HCEC 1CT (cell line): Measurements from ENCODE around the gene CSPG5.
A peak's percentile ranks its signal among the peaks of the same experiment; 100 is the strongest.

Experiments used
- DNase-seq: peaks from one replicate; pipeline ENCODE4 v3.0.0-alpha.2; 2017

The CSPG5 gene

DNA sequence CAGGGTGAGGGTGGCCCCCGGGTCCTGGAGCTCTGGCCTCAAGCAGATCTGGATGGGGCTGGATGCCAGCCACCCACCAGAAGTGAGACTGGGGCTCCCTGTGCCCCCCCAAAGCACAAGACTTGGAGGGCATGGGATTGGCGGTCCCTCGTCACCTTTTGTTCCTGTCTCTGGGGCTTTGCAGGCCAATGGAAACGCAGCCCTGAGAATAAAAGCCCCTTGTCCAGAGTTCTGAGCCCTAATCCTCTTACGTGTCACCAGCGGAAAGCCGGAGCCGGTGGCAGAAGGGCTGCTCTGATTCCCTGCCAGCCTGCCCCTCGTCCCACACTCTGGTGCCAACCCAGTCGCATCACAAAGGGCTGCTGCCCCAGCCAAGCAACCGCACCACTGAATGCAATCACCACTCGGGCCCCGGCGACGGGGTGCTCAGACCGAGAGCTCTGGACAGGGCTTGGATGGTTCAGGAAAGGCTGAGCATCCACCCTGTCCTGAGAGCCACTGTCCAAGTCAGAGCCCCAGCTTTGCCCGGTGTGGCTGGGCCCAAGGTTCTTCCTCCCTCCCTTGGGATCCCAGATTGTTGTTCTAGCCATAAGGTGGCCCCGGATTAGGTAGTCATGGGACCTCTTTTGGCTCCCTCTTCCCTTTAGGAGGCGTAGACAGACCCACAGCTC, 42.3 kb downstream of the CSPG5 start:
- no peak for DNase-seq

- no peak for DNase-seq
These were observed 44.6 kb downstream of the CSPG5 start for GRCh38 chr3:47533996-47534454.

- DNase-seq: no peak
These were observed 45.2 kb downstream of the CSPG5 start for GRCh38 chr3:47533481-47533880.

GRCh38 chr3:47527952-47528725, 50.5 kb downstream of the CSPG5 start:
- DNase-seq: no peak

- no peak for DNase-seq
These were observed 53.0 kb downstream of the CSPG5 start for GRCh38 chr3:47525617-47526016.

- no peak for DNase-seq
These were observed 55.2 kb downstream of the CSPG5 start for GRCh38 chr3:47523310-47524073.

DNA sequence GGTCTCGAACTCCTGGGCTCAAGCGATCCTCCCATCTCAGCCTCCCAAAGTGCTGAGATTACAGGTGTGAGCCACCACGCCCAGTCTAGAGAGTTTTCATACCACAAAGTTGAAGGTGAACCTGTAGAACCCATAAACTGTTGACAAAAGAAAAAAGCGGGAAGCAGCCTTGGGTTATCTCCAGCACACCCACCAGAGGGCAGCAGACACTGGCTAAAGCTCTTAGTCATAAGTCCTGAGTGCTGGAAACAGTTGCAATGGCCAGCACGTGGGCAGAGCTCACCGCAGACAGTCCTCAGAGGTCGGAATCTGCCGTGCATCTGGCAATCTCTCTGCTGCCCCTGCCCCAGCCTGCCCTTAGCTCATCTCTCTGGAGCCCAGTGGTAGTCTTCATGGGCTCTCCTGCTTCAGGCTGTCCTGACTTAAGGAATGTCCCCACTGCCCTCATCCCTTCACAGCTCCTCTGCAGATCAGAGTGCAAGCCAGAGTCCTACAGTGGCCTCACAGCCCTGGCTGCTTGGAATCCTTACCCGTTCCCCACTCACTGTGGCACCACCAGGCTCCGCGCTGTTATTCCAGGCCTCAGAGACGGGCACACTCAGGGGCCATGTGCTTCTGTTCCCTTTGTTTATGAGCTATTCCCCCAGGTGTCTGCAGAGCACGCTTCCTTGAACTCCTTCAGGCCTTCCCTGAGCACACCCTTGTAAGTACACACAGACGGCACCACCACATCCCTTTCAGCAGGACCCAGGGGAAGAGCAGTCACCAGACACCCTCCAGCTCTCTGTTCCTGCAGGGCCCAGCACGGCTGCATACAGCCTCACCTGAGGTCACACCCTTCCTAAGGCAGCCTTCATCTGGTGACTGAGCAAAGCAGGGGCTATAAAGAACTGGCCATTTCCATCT, 56.3 kb downstream of the CSPG5 start:
- DNase-seq: peak; percentile 81

DNA sequence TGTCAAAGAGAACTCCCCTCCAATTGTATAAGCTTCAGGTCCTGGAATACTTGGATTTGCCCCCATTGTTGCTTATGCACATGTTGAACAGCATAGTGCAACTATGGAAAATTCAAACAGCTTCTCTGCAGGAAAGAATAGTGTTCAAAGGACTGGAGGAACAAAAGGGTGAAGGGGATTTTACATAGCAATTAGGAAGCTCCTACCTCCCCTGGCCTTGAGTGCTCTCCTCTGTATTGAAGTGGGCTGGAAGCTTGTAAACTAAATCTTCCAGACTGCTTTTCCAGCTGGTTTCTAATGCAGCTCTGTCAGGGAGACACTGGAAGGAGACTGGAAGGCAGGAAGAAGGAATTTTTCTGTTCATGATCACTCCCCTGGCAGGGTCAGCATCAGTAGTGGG, 57.9 kb downstream of the CSPG5 start:
- no peak for DNase-seq

DNA sequence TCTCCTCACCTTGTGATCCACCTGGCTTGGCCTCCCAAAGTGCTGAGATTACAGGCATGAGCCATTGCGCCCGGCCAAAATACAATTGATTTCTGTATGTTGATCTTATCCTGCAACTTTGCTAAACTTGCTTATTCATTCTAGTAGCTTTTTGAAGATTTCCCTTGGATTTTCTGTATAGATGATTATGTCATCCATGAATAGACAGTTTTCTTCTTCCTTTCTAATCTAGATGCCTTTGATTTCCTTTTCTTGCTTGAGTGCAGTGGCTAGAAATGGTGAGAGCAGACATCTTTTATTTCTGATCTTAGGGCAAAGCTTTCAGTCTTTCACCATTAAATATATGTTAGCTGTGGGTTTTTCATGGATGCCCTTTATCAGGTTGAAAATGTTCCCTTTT, 60.7 kb downstream of the CSPG5 start:
- DNase-seq: no peak

DNA sequence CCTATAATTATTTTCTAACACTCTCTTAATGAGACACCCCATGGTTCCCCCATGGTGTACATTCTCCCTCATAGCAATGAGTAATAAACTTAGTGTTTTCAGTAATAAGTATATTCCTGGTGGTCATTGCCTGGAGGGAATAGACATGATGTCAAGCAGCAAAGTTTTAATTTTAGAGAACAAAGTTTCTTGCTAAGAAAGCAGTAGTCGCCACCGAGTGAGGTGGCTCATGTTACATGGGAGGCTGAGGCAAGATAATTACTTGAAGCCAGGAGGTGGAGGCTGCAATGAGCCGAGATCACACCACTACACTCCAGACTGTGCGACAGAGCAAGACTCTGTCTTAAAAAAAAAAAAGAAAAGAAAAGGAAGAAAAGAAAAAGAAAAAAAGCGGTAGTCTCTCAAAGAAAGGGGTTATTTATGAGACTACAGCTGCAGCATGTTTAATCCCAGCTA, 62.8 kb downstream of the CSPG5 start:
- no peak for DNase-seq

DNA sequence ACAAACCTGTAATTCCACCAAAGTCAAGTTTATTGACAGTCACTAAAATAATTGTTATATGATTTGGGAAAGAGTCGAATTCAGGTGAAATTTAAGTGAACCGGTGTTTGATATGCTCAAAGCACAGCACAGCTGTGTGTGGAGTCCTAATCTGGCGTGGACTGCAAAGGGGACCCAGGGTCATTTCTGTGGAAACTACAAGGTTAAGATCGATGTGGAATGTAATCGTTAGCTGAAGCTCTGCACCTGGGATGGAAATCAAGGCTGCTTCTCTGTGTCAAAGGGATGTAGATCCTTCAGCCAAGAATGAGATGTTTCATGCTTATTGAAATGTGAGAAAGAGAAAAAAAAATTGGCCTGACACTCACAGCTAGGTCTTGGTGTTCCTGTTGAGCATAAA, 63.6 kb downstream of the CSPG5 start:
- DNase-seq: no peak

- peak; percentile 97 for DNase-seq
These were observed 65.3 kb downstream of the CSPG5 start, which contains the start of gene ELP6 for GRCh38 chr3:47513125-47513929. ELP6 (minus strand) TSS chr3:47513712; CDS start chr3:47513590, 122 bp downstream.

GRCh38 chr3:47512416-47513124, 66.1 kb downstream of the CSPG5 start:
- DNase-seq: no peak
